ENCODE data around the gene CLIC4. TPM values are rescaled to one million over a fixed set of nuclear protein-coding genes. Genes with fewer than 3 reads are reported as not detected.

Gene CLIC4
- total RNA-seq: 614 and 615 TPM in 2 replicates

DNA sequence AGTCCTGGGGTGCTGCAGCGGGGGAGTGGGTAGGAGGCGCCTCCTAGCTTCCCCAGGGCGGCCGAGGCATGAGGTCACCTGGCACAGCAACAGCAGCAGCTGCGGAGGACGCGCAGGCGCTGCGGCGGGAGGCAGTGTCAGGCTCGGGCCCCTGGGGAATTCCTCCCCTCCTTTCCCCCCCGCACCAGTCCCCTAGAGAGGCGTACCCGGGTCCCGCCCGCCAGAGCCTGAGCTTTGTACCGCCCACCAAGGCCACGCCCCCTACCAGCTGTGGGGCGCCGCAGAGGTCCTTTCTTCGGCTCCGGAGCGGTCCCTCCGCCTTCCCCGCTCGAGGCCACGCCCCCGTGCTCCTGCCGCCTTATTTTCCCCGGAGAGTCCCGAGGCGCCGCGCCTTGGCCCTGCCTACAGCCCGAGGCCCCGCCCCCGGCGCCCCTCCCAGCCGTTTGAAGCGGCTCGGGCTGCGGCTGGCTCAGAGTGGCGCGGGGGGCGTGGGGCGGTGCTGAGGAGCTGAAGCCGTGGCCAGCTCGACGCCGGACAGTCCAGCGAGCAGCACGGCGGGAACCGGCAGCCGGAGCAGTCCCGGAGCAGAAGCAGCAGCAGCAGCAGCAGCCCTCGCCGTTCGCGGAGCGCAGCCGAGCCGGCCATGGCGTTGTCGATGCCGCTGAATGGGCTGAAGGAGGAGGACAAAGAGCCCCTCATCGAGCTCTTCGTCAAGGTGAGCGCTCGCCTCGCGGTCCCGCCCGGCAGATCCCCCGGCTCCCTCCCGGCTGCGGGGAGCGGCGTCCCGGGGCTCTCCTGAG lies at the start of gene CLIC4:
Gene CLIC4 (plus strand): TSS at position 537 of the 800 bp plus-strand sequence. CDS start 107 bp downstream, at position 644.

Other genes starting within 250 kb of the CLIC4 start
- 4.6 and 4.7 TPM in 2 replicates for gene RCAN3, start 242.6 kb upstream of the CLIC4 start, total RNA-seq
- gene NCMAP, start 189.4 kb upstream of the CLIC4 start, total RNA-seq: not detected in 2 replicates
- gene SRRM1, start 102.1 kb upstream of the CLIC4 start, total RNA-seq: 39.2 and 65.4 TPM in 2 replicates
- not detected in 2 replicates for gene RUNX3, start 184.8 kb downstream of the CLIC4 start, total RNA-seq